Lung (tissue), 12 donors: ENCODE results near the gene NFATC1. TPM values are rescaled to one million over a fixed set of nuclear protein-coding genes. Genes with fewer than 3 reads are reported as not detected.

Source experiments
- ATAC-seq: fragments of 200-7000 bp; cut with Tn5 transposase; one replicate; pipeline ENCODE4 v1.9.1; 2020; ENCODE audit warnings: moderate number of reproducible peaks; ENCODE audit not compliant: insufficient read depth, low FRiP score
- DNase-seq, 3 donors: peaks; one replicate each; pipeline ENCODE4 v3.0.0-alpha.2; 2013 to 2017
- H3K27ac ChIP-seq, 2 donors: one replicate each; pipeline ENCODE4 v1.5.1; 2013; ENCODE audit warnings: mild to moderate bottlenecking in 2 of 2, moderate library complexity in 2 of 2, control low read depth in 1 of 2, inconsistent platforms in 1 of 2, low read depth in 1 of 2, low read length in 1 of 2
- H3K27me3 ChIP-seq, 3 donors: one replicate each; pipeline ENCODE4 v1.5.1; 2013; ENCODE audit warnings: low read length in 2 of 3; ENCODE audit not compliant: control insufficient read depth in 3 of 3, insufficient read depth in 3 of 3
- H3K36me3 ChIP-seq, 4 donors: one replicate each; pipeline ENCODE4 v1.5.1; 2013; ENCODE audit warnings: low read length in 4 of 4, mild to moderate bottlenecking in 1 of 4, moderate library complexity in 1 of 4; ENCODE audit not compliant: control insufficient read depth in 4 of 4, insufficient read depth in 4 of 4
- H3K4me1 ChIP-seq, 5 donors: one replicate each; pipeline ENCODE4 v1.5.1; 2013; ENCODE audit warnings: low read length in 5 of 5, mild to moderate bottlenecking in 2 of 5, moderate library complexity in 1 of 5; ENCODE audit not compliant: control insufficient read depth in 5 of 5, insufficient read depth in 5 of 5
- H3K4me3 ChIP-seq: one replicate; pipeline ENCODE4 v1.5.1; 2013; ENCODE audit warnings: mild to moderate bottlenecking, control low read depth, moderate library complexity
- H3K9ac ChIP-seq, 2 donors: one replicate each; pipeline ENCODE4 v1.5.1; 2013; ENCODE audit warnings: low read length in 2 of 2, control low read depth in 1 of 2; ENCODE audit not compliant: insufficient read depth in 1 of 2
- H3K9me3 ChIP-seq, 4 donors: one replicate each; pipeline ENCODE4 v1.5.1; 2013; ENCODE audit warnings: low read length in 3 of 4, mild to moderate bottlenecking in 1 of 4, moderate library complexity in 1 of 4; ENCODE audit not compliant: control insufficient read depth in 4 of 4, insufficient read depth in 3 of 4
- whole genome bisulfite sequencing, 2 donors: extraction: QIAGEN DNeasy Blood & Tissue Kit; methylation state at CpG; one replicate each; pipeline ENCODE4 v1.1.7; 2013; 5-methylcytosine and 5-hydroxymethylcytosine counted together
- polyA plus RNA-seq, 2 donors: library from polyadenylated mRNA; stranded (reverse); fragments of 200-250 nt; gene quantifications; one replicate each; pipeline ENCODE4 v1.2.1, GENCODE V29; 2013
- total RNA-seq, 2 donors: library from RNA; depleted of rRNA in 1 of 2; stranded (reverse); fragments of >200 nt in 1 of 2; gene quantifications; one replicate each; pipeline ENCODE4 v1.2.1, GENCODE V29; 2014 to 2021
- TF ChIP-seq, protein P1 (sequence below): IDR thresholded peaks from 2 replicates; pipeline ENCODE4 v1.5.1; 2012; ENCODE audit warnings: mild to moderate bottlenecking; ENCODE audit errors: control extremely low read depth, extremely low read depth
- donor health status: control.
- donor health status: control.
- donor health status: Bipolar disorder and iron deficiency.
- donor health status: healthy.
- donor health status: DM: yes; HTN: yes; CAD: no.

The NFATC1 gene
- total and polyA plus RNA-seq, 4 donors: 8.6 to 25.5 (median 12.9) TPM

DNA sequence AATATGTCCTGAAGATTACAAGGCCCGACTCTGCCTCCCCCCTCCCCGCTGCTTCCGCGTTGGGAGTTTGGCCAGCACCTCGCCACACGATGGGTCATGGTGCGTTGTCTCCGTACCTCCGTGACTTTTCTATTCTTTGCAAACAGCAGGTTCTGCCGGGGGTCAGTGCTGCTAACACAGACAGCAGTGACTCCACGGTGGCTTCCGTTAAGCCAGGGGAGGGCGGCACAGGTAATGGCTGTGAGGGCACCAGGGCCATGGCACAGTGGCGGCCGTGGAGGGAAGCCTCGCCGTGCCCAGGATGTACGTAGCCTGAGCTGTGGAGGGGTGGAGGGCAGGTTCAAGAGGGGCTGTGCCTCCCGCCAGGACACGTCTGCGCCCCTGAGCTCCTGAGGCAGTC is 115.5 kb downstream of the NFATC1 start:
- Histone ChIP-seq H3K27me3 (no peaks in the 10 kb centered on the region), H3K4me1 (peaks cover 0 to 27% (median 13%) of the 10 kb centered on the region in 5 donors), H3K27ac (no peak overlapping the region), H3K36me3 (peaks cover 0 to 2% (median 0%) of the 10 kb centered on the region in 4 donors), H3K9ac (no peak overlapping the region), H3K4me3 (no peak overlapping the region), H3K9me3 (no peaks in the 10 kb centered on the region)
- ATAC-seq: no peak
- TF ChIP-seq, protein P1, sequence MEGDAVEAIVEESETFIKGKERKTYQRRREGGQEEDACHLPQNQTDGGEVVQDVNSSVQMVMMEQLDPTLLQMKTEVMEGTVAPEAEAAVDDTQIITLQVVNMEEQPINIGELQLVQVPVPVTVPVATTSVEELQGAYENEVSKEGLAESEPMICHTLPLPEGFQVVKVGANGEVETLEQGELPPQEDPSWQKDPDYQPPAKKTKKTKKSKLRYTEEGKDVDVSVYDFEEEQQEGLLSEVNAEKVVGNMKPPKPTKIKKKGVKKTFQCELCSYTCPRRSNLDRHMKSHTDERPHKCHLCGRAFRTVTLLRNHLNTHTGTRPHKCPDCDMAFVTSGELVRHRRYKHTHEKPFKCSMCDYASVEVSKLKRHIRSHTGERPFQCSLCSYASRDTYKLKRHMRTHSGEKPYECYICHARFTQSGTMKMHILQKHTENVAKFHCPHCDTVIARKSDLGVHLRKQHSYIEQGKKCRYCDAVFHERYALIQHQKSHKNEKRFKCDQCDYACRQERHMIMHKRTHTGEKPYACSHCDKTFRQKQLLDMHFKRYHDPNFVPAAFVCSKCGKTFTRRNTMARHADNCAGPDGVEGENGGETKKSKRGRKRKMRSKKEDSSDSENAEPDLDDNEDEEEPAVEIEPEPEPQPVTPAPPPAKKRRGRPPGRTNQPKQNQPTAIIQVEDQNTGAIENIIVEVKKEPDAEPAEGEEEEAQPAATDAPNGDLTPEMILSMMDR: no peak
- DNase-seq: peak in 1 of 3 donors; percentile 6
- 95 to 98% methylated on average over 21 of the region's 21 CpGs for WGBS, 2 donors

DNA sequence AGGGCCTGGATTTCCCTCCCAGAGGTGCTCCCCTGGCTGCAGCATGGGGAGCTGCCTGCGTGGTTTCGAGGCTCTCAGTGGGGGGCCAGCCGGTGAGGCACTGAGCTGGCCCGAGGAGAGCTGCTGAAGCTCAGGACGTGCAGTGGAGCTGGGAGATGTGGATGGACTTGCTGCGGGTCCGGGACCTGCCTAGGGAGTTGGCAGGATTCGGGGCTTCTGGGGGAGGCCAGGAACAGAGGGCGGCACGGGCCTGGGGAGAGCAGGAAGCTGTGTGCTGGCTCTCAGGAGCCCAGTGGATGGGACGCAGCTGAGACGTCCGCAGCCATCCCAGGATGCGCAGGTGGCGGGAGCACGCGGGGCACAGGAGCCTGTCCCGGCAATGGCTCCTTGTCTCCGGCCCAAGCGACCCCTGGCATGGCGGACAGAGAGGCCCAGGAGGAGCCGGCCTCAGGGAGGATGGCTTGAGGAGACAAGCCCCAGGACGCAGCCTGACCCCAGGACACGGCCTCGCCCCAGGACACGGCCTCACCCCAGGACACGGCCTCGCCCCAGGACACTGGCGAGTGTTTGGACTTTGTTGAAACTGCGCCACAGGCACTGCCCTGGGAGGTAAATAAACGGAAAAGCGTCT is 116.1 kb downstream of the NFATC1 start:
- Histone ChIP-seq H3K4me3 (no peak overlapping the region), H3K27me3 (no peaks in the 10 kb centered on the region), H3K4me1 (peaks cover 0 to 23% (median 9%) of the 10 kb centered on the region in 5 donors), H3K9ac (no peak overlapping the region), H3K36me3 (peaks cover 0 to 2% (median 0%) of the 10 kb centered on the region in 4 donors), H3K27ac (no peak overlapping the region), H3K9me3 (no peaks in the 10 kb centered on the region)
- no peak for DNase-seq
- WGBS, 2 donors: 87 to 92% methylated on average over 32 of the region's 32 CpGs
- no peak for ATAC-seq
- TF ChIP-seq, protein P1: no peak

DNA sequence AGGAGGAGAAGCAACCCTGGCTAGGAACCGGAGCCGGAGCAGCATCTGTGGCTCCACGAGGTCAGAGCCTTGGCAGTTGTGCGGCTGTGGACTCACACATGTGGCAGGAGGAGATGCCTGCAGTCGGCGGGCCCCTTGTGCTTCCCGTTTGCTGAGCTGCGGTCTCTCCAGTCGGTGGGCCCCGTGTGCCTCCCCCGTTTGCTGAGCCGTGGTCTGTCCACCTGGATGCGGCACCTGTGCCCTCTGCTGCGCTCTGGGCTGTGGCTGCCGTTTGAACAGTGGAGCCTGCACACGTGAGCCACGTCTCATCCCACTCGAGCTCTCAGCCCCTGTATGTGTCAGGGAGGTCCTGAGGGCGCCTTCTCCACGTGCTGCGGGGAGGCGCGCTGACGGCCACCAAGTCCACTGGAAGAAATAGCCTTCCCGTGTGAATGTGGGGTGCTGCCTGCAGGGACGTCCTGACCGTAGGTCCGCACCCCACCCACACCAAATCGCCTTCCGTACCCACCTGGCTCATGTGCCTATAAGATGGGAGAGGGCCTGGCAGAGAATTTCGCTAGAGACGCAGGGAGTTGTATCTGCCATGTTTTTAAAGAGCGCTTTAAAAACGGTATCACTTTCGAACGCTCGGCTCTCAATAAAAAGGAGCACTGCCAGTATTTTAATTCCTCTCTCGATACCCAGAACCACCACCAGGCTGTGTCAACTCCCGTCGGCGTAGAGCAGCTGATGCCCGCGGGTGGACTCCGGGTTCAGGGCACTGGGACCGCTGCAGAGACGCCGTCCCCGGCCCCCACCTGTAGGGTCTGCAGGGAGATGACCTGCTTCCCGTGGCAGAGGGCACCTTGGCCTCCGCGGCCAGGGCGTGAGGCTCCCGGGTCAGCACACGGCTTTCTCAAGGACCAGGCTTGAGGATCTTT is 117.0 kb downstream of the NFATC1 start:
- Histone ChIP-seq H3K9me3 (no peaks in the 10 kb centered on the region), H3K9ac (no peak overlapping the region), H3K4me1 (peaks cover 0 to 14% (median 4%) of the 10 kb centered on the region in 5 donors), H3K27me3 (no peaks in the 10 kb centered on the region), H3K27ac (no peak overlapping the region), H3K4me3 (no peak overlapping the region), H3K36me3 (peaks cover 0 to 2% (median 0%) of the 10 kb centered on the region in 4 donors)
- ATAC-seq: no peak
- WGBS, 2 donors: 92 to 95% methylated on average over 54 of the region's 54 CpGs
- TF ChIP-seq, protein P1: no peak
- DNase-seq: no peak
